ENCODE results near the gene CBL.

DNA sequence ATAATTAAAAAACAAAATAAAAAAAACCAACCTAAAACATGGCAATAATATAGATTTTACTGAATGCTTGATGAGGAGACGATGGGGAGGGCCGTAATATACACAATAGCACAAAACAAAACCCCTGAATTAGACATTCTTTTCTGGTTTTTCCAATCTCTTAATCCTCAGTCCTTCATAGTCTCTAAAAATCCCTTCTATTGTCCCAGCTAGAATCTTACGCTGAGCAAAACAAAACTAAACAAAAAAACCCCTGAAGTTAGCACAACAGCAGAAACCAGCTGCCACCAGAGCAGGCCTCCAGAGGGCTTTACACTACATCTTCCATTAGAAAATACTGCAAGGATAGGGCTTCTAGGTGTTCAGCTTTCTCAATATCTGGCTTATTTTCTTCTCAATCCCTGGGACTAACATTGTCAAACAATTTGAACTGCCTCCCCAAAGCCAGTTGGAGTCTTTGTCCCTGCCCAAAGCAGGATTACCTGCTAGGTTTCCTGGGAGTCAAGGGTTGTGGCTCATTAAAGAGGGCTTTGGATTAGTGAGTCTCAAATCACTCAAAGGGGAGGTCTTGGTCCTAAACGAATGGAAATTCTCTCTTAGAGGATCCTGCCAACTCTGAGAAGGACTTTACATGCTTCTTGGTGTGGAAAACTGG lies 126.1 kb downstream of the CBL start:
- TF ChIP-seq, protein P1, sequence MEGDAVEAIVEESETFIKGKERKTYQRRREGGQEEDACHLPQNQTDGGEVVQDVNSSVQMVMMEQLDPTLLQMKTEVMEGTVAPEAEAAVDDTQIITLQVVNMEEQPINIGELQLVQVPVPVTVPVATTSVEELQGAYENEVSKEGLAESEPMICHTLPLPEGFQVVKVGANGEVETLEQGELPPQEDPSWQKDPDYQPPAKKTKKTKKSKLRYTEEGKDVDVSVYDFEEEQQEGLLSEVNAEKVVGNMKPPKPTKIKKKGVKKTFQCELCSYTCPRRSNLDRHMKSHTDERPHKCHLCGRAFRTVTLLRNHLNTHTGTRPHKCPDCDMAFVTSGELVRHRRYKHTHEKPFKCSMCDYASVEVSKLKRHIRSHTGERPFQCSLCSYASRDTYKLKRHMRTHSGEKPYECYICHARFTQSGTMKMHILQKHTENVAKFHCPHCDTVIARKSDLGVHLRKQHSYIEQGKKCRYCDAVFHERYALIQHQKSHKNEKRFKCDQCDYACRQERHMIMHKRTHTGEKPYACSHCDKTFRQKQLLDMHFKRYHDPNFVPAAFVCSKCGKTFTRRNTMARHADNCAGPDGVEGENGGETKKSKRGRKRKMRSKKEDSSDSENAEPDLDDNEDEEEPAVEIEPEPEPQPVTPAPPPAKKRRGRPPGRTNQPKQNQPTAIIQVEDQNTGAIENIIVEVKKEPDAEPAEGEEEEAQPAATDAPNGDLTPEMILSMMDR (conservative IDR thresholded peaks at IDR 0.05; ENCODE audit: low read length) = no peak
- no peak for TF ChIP-seq EZH2phosphoT487 (IDR thresholded peaks at IDR 0.05; ENCODE audit: borderline replicate concordance, low read depth, low read length)
